ENCODE results near the gene RASL11A.

DNA sequence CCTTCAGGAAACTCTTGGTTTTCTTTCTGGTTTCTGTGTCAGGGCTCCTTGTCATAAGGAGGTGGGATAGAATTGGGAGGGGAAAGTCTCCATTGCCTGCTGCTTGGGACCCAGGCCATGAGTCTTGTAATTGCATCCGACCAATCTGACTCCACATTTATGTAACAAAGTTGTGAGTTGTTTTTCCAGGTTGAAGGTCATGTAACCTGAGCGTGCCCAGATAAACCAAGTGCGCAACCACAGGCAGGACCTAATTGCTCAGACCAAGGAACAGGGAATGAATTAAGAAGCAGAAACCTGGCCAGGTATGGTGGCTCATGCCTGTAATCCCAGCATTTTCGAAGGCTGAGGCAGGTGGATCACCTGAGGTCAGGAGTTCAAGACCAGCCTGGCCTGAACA is 17.8 kb downstream of the RASL11A start:
- no peak for TF ChIP-seq CTCF (IDR thresholded peaks at IDR 0.05)
- no peak for TF ChIP-seq POLR2A (IDR thresholded peaks at IDR 0.05)
- TF ChIP-seq POLR2AphosphoS5 (IDR thresholded peaks at IDR 0.05; ENCODE audit: insufficient read depth in 1 of 2, low read depth in 1 of 2), result no peak

All from vagina (tissue), 2 donors.